ENCODE results near the gene ST3GAL6.

The ST3GAL6 gene

GRCh38 chr3:98733812-98734281, 29.3 kb upstream of the ST3GAL6 start:
- Histone ChIP-seq H3K79me1 (replicated peaks; ENCODE audit: low read length, poor library complexity, severe bottlenecking) (peaks cover 3% of the 10 kb centered on the region), H3K4me3 (ENCODE audit: insufficient read depth in 1 of 2, low read depth in 1 of 2, low read length in 2 of 2) (peak overlapping the region in 1 of 2 experiments; percentile 88), H3K4ac (ENCODE audit: low read depth in 1 of 2, low read length in 2 of 2) (no peak overlapping the region), H4K91ac (ENCODE audit: low read length) (no peak overlapping the region), H3K9me3 (ENCODE audit: control insufficient read depth, low read length) (no peaks in the 10 kb centered on the region), H3K36me3 (ENCODE audit: control insufficient read depth in 1 of 2, insufficient read depth in 2 of 2, low read depth in 1 of 2, low read length in 2 of 2) (no peaks in the 10 kb centered on the region), H3K27me3 (ENCODE audit: control insufficient read depth in 1 of 2, insufficient read depth in 1 of 2, low read length in 2 of 2) (no peaks in the 10 kb centered on the region), H2AFZ (ENCODE audit: low read depth, low read length) (no peak overlapping the region), H2BK5ac (ENCODE audit: low read depth, low read length, poor library complexity, severe bottlenecking) (no peak overlapping the region), H2BK120ac (ENCODE audit: low read depth, low read length) (no peak overlapping the region), H2BK12ac (ENCODE audit: low read length in 2 of 2) (no peak overlapping the region), H3K4me1 (ENCODE audit: control insufficient read depth, insufficient read depth, low read depth, low read length) (peaks cover 5% of the 10 kb centered on the region), H3K23ac (ENCODE audit: low read length in 2 of 2) (peak overlapping the region in 1 of 2 experiments; percentile 53), H2BK15ac (ENCODE audit: low read depth, poor library complexity, severe bottlenecking) (no peak overlapping the region), H3K18ac (ENCODE audit: low read depth in 1 of 2, low read length in 2 of 2) (peak overlapping the region in 1 of 2 experiments; percentile 46), H2AK5ac (ENCODE audit: low read length, severe bottlenecking) (no peak overlapping the region), H4K8ac (ENCODE audit: low read length) (no peak overlapping the region), H3K4me2 (ENCODE audit: low read length, poor library complexity, severe bottlenecking) (peak overlapping the region; percentile 99), H3K9ac (ENCODE audit: low read length) (peak overlapping the region; percentile 80), H3K14ac (ENCODE audit: low read length in 2 of 2) (no peak overlapping the region), H3K27ac (ENCODE audit: low read length, poor library complexity, severe bottlenecking) (no peak overlapping the region)
- WGBS, result 0% methylated on average over 13 of the region's 15 CpGs
- DNase-seq, result peak; percentile 47

GRCh38 chr3:98734306-98734705, 28.8 kb upstream of the ST3GAL6 start:
- 28% methylated on average over 3 of the region's 4 CpGs for WGBS
- DNase-seq, result peak; percentile 36

GRCh38 chr3:98734735-98735134, 28.4 kb upstream of the ST3GAL6 start:
- no peak overlapping the region for H2AK5ac ChIP-seq (ENCODE audit: low read length, severe bottlenecking)
- H3K4me1 ChIP-seq (ENCODE audit: control insufficient read depth, insufficient read depth, low read depth, low read length), result peaks cover 5% of the 10 kb centered on the region
- H2BK120ac ChIP-seq (ENCODE audit: low read depth, low read length), result no peak overlapping the region
- H3K4ac ChIP-seq (ENCODE audit: low read depth in 1 of 2, low read length in 2 of 2), result no peak overlapping the region
- H4K91ac ChIP-seq (ENCODE audit: low read length), result no peak overlapping the region
- no peak overlapping the region for H4K8ac ChIP-seq (ENCODE audit: low read length)
- H3K9ac ChIP-seq (ENCODE audit: low read length), result no peak overlapping the region
- H3K27ac ChIP-seq (ENCODE audit: low read length, poor library complexity, severe bottlenecking), result no peak overlapping the region
- no peaks in the 10 kb centered on the region for H3K9me3 ChIP-seq (ENCODE audit: control insufficient read depth, low read length)
- no peaks in the 10 kb centered on the region for H3K27me3 ChIP-seq (ENCODE audit: control insufficient read depth in 1 of 2, insufficient read depth in 1 of 2, low read length in 2 of 2)
- H2AFZ ChIP-seq (ENCODE audit: low read depth, low read length), result no peak overlapping the region
- H3K4me2 ChIP-seq (ENCODE audit: low read length, poor library complexity, severe bottlenecking), result no peak overlapping the region
- 53% methylated on average over 4 of the region's 4 CpGs for WGBS
- no peak overlapping the region for H3K4me3 ChIP-seq (ENCODE audit: insufficient read depth in 1 of 2, low read depth in 1 of 2, low read length in 2 of 2)
- peak; percentile 63 for DNase-seq
- no peak overlapping the region for H2BK15ac ChIP-seq (ENCODE audit: low read depth, poor library complexity, severe bottlenecking)
- no peaks in the 10 kb centered on the region for H3K36me3 ChIP-seq (ENCODE audit: control insufficient read depth in 1 of 2, insufficient read depth in 2 of 2, low read depth in 1 of 2, low read length in 2 of 2)
- H3K23ac ChIP-seq (ENCODE audit: low read length in 2 of 2), result no peak overlapping the region
- H2BK5ac ChIP-seq (ENCODE audit: low read depth, low read length, poor library complexity, severe bottlenecking), result no peak overlapping the region
- peaks cover 3% of the 10 kb centered on the region for H3K79me1 ChIP-seq (replicated peaks; ENCODE audit: low read length, poor library complexity, severe bottlenecking)
- H3K18ac ChIP-seq (ENCODE audit: low read depth in 1 of 2, low read length in 2 of 2), result no peak overlapping the region
- no peak overlapping the region for H3K14ac ChIP-seq (ENCODE audit: low read length in 2 of 2)
- H2BK12ac ChIP-seq (ENCODE audit: low read length in 2 of 2), result peak overlapping the region in 1 of 2 experiments; percentile 47

More at GRCh38 chr3:98734306-98734705, 28.8 kb upstream of the ST3GAL6 start:
- H3K79me1 ChIP-seq (replicated peaks; ENCODE audit: low read length, poor library complexity, severe bottlenecking), result peaks cover 3% of the 10 kb centered on the region
- H3K27ac ChIP-seq (ENCODE audit: low read length, poor library complexity, severe bottlenecking), result no peak overlapping the region
- H4K91ac ChIP-seq (ENCODE audit: low read length), result no peak overlapping the region
- H3K23ac ChIP-seq (ENCODE audit: low read length in 2 of 2), result no peak overlapping the region
- no peak overlapping the region for H2BK12ac ChIP-seq (ENCODE audit: low read length in 2 of 2)
- no peak overlapping the region for H3K4me2 ChIP-seq (ENCODE audit: low read length, poor library complexity, severe bottlenecking)
- no peak overlapping the region for H3K18ac ChIP-seq (ENCODE audit: low read depth in 1 of 2, low read length in 2 of 2)
- H2BK5ac ChIP-seq (ENCODE audit: low read depth, low read length, poor library complexity, severe bottlenecking), result no peak overlapping the region
- H3K4me1 ChIP-seq (ENCODE audit: control insufficient read depth, insufficient read depth, low read depth, low read length), result peaks cover 5% of the 10 kb centered on the region
- no peak overlapping the region for H3K14ac ChIP-seq (ENCODE audit: low read length in 2 of 2)
- peak overlapping the region; percentile 80 for H3K9ac ChIP-seq (ENCODE audit: low read length)
- no peak overlapping the region for H2AK5ac ChIP-seq (ENCODE audit: low read length, severe bottlenecking)
- H3K36me3 ChIP-seq (ENCODE audit: control insufficient read depth in 1 of 2, insufficient read depth in 2 of 2, low read depth in 1 of 2, low read length in 2 of 2), result no peaks in the 10 kb centered on the region
- no peak overlapping the region for H3K4ac ChIP-seq (ENCODE audit: low read depth in 1 of 2, low read length in 2 of 2)
- H2BK120ac ChIP-seq (ENCODE audit: low read depth, low read length), result no peak overlapping the region
- H3K9me3 ChIP-seq (ENCODE audit: control insufficient read depth, low read length), result no peaks in the 10 kb centered on the region
- no peaks in the 10 kb centered on the region for H3K27me3 ChIP-seq (ENCODE audit: control insufficient read depth in 1 of 2, insufficient read depth in 1 of 2, low read length in 2 of 2)
- H3K4me3 ChIP-seq (ENCODE audit: insufficient read depth in 1 of 2, low read depth in 1 of 2, low read length in 2 of 2), result peak overlapping the region in 1 of 2 experiments; percentile 88
- no peak overlapping the region for H2BK15ac ChIP-seq (ENCODE audit: low read depth, poor library complexity, severe bottlenecking)
- H4K8ac ChIP-seq (ENCODE audit: low read length), result no peak overlapping the region
- H2AFZ ChIP-seq (ENCODE audit: low read depth, low read length), result no peak overlapping the region

GRCh38 chr3:98735296-98735695, 27.8 kb upstream of the ST3GAL6 start:
- H3K79me1 ChIP-seq (replicated peaks; ENCODE audit: low read length, poor library complexity, severe bottlenecking), result peaks cover 3% of the 10 kb centered on the region
- H2AFZ ChIP-seq (ENCODE audit: low read depth, low read length), result no peak overlapping the region
- no peaks in the 10 kb centered on the region for H3K27me3 ChIP-seq (ENCODE audit: control insufficient read depth in 1 of 2, insufficient read depth in 1 of 2, low read length in 2 of 2)
- H3K36me3 ChIP-seq (ENCODE audit: control insufficient read depth in 1 of 2, insufficient read depth in 2 of 2, low read depth in 1 of 2, low read length in 2 of 2), result no peaks in the 10 kb centered on the region
- no peak for DNase-seq
- H3K4ac ChIP-seq (ENCODE audit: low read depth in 1 of 2, low read length in 2 of 2), result no peak overlapping the region
- no peak overlapping the region for H3K14ac ChIP-seq (ENCODE audit: low read length in 2 of 2)
- H4K8ac ChIP-seq (ENCODE audit: low read length), result no peak overlapping the region
- WGBS, result 100% methylated on average over 2 of the region's 2 CpGs
- no peak overlapping the region for H3K18ac ChIP-seq (ENCODE audit: low read depth in 1 of 2, low read length in 2 of 2)
- H3K4me2 ChIP-seq (ENCODE audit: low read length, poor library complexity, severe bottlenecking), result no peak overlapping the region
- H3K23ac ChIP-seq (ENCODE audit: low read length in 2 of 2), result no peak overlapping the region
- no peak overlapping the region for H2BK15ac ChIP-seq (ENCODE audit: low read depth, poor library complexity, severe bottlenecking)
- no peak overlapping the region for H2BK12ac ChIP-seq (ENCODE audit: low read length in 2 of 2)
- no peak overlapping the region for H4K91ac ChIP-seq (ENCODE audit: low read length)
- H3K4me1 ChIP-seq (ENCODE audit: control insufficient read depth, insufficient read depth, low read depth, low read length), result peaks cover 5% of the 10 kb centered on the region
- H3K27ac ChIP-seq (ENCODE audit: low read length, poor library complexity, severe bottlenecking), result no peak overlapping the region
- no peak overlapping the region for H2BK5ac ChIP-seq (ENCODE audit: low read depth, low read length, poor library complexity, severe bottlenecking)
- no peak overlapping the region for H3K4me3 ChIP-seq (ENCODE audit: insufficient read depth in 1 of 2, low read depth in 1 of 2, low read length in 2 of 2)
- no peaks in the 10 kb centered on the region for H3K9me3 ChIP-seq (ENCODE audit: control insufficient read depth, low read length)
- H2BK120ac ChIP-seq (ENCODE audit: low read depth, low read length), result no peak overlapping the region
- no peak overlapping the region for H2AK5ac ChIP-seq (ENCODE audit: low read length, severe bottlenecking)
- H3K9ac ChIP-seq (ENCODE audit: low read length), result no peak overlapping the region

Measured in mesenchymal stem cell (in vitro differentiated cells and primary cell).